Prostate gland (tissue), 2 donors: ENCODE results near the gene ZNRF3. TPM values are rescaled to one million over a fixed set of nuclear protein-coding genes. Genes with fewer than 3 reads are reported as not detected.
A peak's percentile ranks its signal among the peaks of the same experiment; 100 is the strongest.

Experiments used
- DNase-seq: peaks from one replicate; pipeline ENCODE4 v3.0.0-alpha.2; 2019; ENCODE audit warnings: low spot score
- H3K27ac ChIP-seq, 2 donors: fragments of 200-600 bp; sonication (generic); 2 replicates each; pipeline ENCODE4 v1.5.1; 2017 to 2019
- H3K27me3 ChIP-seq: fragments of 200-600 bp; sonication (generic); replicated peaks from 2 replicates; pipeline ENCODE4 v1.5.1; 2019; ENCODE audit not compliant: insufficient read depth
- H3K36me3 ChIP-seq, 2 donors: fragments of 200-600 bp; sonication (generic); 1 replicate in 1 of 2; 2 replicates in 1 of 2; pipeline versions ENCODE4 v1.5.1 to v1.8.1; 2017 to 2019
- H3K4me1 ChIP-seq: fragments of 200-600 bp; sonication (generic); replicated peaks from 2 replicates; pipeline ENCODE4 v1.5.1; 2019
- H3K4me3 ChIP-seq, 2 donors: fragments of 200-600 bp; sonication (generic); 2 replicates each; pipeline ENCODE4 v1.5.1; 2017 to 2019
- H3K9me3 ChIP-seq: fragments of 200-600 bp; sonication (generic); 2 replicates; pipeline ENCODE4 v1.5.1; 2017
- POLR2A ChIP-seq: fragments of 450-650 bp; IDR thresholded peaks from one replicate; pipeline ENCODE4 v1.6.1; 2016; ENCODE audit warnings: antibody characterized with exemption, mild to moderate bottlenecking
- POLR2AphosphoS5 ChIP-seq: sonication (generic); formaldehyde crosslinking; IDR thresholded peaks from one replicate; pipeline ENCODE4 v1.6.1; 2017; ENCODE audit warnings: antibody characterized with exemption
- WGBS: methylation state at CpG from one replicate; pipeline ENCODE4 v1.1.5; 2018; 5-methylcytosine and 5-hydroxymethylcytosine counted together
- intact Hi-C: fragments of 100-400 bp; cut with DNase I; formaldehyde crosslinking; loops from one replicate; pipeline ENCODE4 v1.14.2; 2022
- total RNA-seq, 2 donors: library from RNA; depleted of rRNA; stranded (reverse); fragments of >200 nt; gene quantifications; one replicate each; pipeline ENCODE4 v1.1.0, GENCODE V29; 2016
- TF ChIP-seq, protein P1 (sequence below), 4 experiments: fragments of 200-600 bp in 2 of 4; fragments of 450-650 bp in 2 of 4; sonication (generic) in 2 of 4; IDR thresholded peaks; 1 replicate in 3 of 4; 2 replicates in 1 of 4; pipeline ENCODE4 v1.5.1; 2016 to 2019; ENCODE audit warnings: antibody characterized with exemption in 4 of 4, mild to moderate bottlenecking in 2 of 4, moderate library complexity in 2 of 4

The ZNRF3 gene
- total RNA-seq, 2 donors from 2014 or later = 38.5 to 46.1 TPM

- Histone ChIP-seq H3K4me1 (no peaks in the 10 kb centered on the region), H3K27ac (no peak overlapping the region), H3K36me3 (no peaks in the 10 kb centered on the region), H3K9me3 (no peaks in the 10 kb centered on the region), H3K4me3 (no peak overlapping the region), H3K27me3 (no peaks in the 10 kb centered on the region)
- TF ChIP-seq, protein P1, sequence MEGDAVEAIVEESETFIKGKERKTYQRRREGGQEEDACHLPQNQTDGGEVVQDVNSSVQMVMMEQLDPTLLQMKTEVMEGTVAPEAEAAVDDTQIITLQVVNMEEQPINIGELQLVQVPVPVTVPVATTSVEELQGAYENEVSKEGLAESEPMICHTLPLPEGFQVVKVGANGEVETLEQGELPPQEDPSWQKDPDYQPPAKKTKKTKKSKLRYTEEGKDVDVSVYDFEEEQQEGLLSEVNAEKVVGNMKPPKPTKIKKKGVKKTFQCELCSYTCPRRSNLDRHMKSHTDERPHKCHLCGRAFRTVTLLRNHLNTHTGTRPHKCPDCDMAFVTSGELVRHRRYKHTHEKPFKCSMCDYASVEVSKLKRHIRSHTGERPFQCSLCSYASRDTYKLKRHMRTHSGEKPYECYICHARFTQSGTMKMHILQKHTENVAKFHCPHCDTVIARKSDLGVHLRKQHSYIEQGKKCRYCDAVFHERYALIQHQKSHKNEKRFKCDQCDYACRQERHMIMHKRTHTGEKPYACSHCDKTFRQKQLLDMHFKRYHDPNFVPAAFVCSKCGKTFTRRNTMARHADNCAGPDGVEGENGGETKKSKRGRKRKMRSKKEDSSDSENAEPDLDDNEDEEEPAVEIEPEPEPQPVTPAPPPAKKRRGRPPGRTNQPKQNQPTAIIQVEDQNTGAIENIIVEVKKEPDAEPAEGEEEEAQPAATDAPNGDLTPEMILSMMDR (IDR thresholded peaks at IDR 0.05) = no peak
- no peak for TF ChIP-seq POLR2A
- no peak for TF ChIP-seq POLR2AphosphoS5
- no peak for DNase-seq
- WGBS = 75% methylated on average over 4 of the region's 4 CpGs
- intact Hi-C loops = loop anchor here (5.0 kb wide), 1 partner anchor 48 kb away; no protein-coding TSS in a partner anchor
Observed at GRCh38 chr22:28935140-28935539, 51.8 kb downstream of the ZNRF3 start.

GRCh38 chr22:28935713-28936112, 52.3 kb downstream of the ZNRF3 start:
- no peak for DNase-seq
- intact Hi-C loops = loop anchor here (5.0 kb wide), 1 partner anchor 48 kb away; no protein-coding TSS in a partner anchor
- no peak for TF ChIP-seq POLR2AphosphoS5
- TF ChIP-seq POLR2A = no peak
- TF ChIP-seq, protein P1 (IDR thresholded peaks at IDR 0.05) = no peak
- no peaks in the 10 kb centered on the region for H3K4me1 ChIP-seq
- H3K4me3 ChIP-seq = no peak overlapping the region
- H3K36me3 ChIP-seq = no peaks in the 10 kb centered on the region
- 90% methylated on average over 4 of the region's 4 CpGs for WGBS
- no peaks in the 10 kb centered on the region for H3K27me3 ChIP-seq
- H3K9me3 ChIP-seq = no peaks in the 10 kb centered on the region
- H3K27ac ChIP-seq = peak overlapping the region in 1 of 2 donors; percentile 11

DNA sequence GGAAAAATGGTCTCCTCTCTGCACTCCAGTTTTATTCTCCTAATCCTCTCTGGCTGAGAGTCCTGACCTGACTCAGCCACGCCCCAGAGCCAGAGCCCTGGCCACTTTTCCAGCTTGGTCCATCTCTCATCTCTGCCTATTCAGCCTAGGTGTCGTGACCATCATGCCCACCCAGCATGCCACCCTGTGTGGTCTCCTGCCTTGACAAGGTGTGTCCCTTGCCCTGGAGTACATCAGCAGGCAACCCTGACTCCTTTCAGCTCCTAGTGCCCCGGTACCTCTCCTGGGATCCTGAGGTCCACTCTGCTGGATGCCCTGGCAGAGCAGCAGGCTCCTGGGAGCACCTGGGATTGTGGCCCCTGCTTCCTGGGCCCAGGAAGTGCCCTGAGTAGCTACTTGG, 52.8 kb downstream of the ZNRF3 start:
- Histone ChIP-seq H3K4me1 (no peaks in the 10 kb centered on the region), H3K36me3 (no peaks in the 10 kb centered on the region), H3K4me3 (no peak overlapping the region), H3K9me3 (no peaks in the 10 kb centered on the region), H3K27me3 (no peaks in the 10 kb centered on the region), H3K27ac (no peak overlapping the region)
- intact Hi-C loops = loop anchor here (5.0 kb wide), 1 partner anchor 49 kb away; no protein-coding TSS in a partner anchor
- TF ChIP-seq, protein P1 (IDR thresholded peaks at IDR 0.05) = no peak
- no peak for TF ChIP-seq POLR2AphosphoS5
- no peak for TF ChIP-seq POLR2A
- WGBS = 100% methylated on average over 3 of the region's 3 CpGs
- DNase-seq = no peak

GRCh38 chr22:28937206-28938025, 54.0 kb downstream of the ZNRF3 start:
- Histone ChIP-seq H3K4me3 (no peak overlapping the region), H3K9me3 (no peaks in the 10 kb centered on the region), H3K27me3 (no peaks in the 10 kb centered on the region), H3K4me1 (no peaks in the 10 kb centered on the region), H3K27ac (no peak overlapping the region), H3K36me3 (no peaks in the 10 kb centered on the region)
- DNase-seq = peak; percentile 36
- 56% methylated on average over 7 of the region's 7 CpGs for WGBS
- intact Hi-C loops = loop anchor here (5.0 kb wide), 1 partner anchor 50 kb away; no protein-coding TSS in a partner anchor
- TF ChIP-seq, protein P1 (IDR thresholded peaks at IDR 0.05) = peak in 2 of 4 experiments; percentile 6 to 39
- TF ChIP-seq POLR2A (no peak), POLR2AphosphoS5 (no peak)
